H1 (cell line): ENCODE data around the gene CBLC. TPM values are rescaled to one million over a fixed set of nuclear protein-coding genes. Genes with fewer than 3 reads are reported as not detected.

Experiments
- CTCF ChIA-PET: fragments of 300-600 bp; sonication (Branson Sonifier 250); formaldehyde crosslinking; loops from one replicate; lab custom pipeline; 2021; ENCODE audit not compliant: partially characterized antibody; lab: Charles Lee
- POLR2A ChIA-PET: fragments of 300-600 bp; sonication (Branson Sonifier 250); formaldehyde crosslinking; loops from one replicate; lab custom pipeline; 2021; ENCODE audit warnings: inconsistent platforms; ENCODE audit not compliant: partially characterized antibody; lab: Charles Lee
- DNase-seq, 2 experiments: peaks; one replicate each; pipeline versions ENCODE4 v3.0.0 to v3.0.0-alpha.2; 2010 to 2022; ENCODE audit warnings: low spot score in 2 of 2, low read depth in 1 of 2, mixed read lengths in 1 of 2
- FAIRE-seq: peaks from 2 replicates; lab custom pipeline; 2011; peaks lifted over from hg19 to GRCh38; lab: Jason Lieb, UNC
- H2AFZ ChIP-seq: 2 replicates; pipeline ENCODE4 v1.8.1; 2012; ENCODE audit warnings: low read length, inconsistent platforms
- H2AK5ac ChIP-seq: 2 replicates; pipeline ENCODE4 v1.6.1; 2013; ENCODE audit warnings: low read depth, low read length
- H2BK120ac ChIP-seq: replicated peaks from 2 replicates; pipeline ENCODE3; 2013; ENCODE audit warnings: low read depth, low read length, inconsistent platforms
- H2BK12ac ChIP-seq: 2 replicates; pipeline ENCODE4 v1.6.1; 2013; ENCODE audit warnings: low read depth, low read length
- H2BK15ac ChIP-seq: 2 replicates; pipeline ENCODE4 v1.6.1; 2013; ENCODE audit warnings: low read length
- H2BK20ac ChIP-seq: 2 replicates; pipeline ENCODE4 v1.6.1; 2013; ENCODE audit warnings: low read length
- H2BK5ac ChIP-seq: 2 replicates; pipeline ENCODE4 v1.6.1; 2013; ENCODE audit warnings: low read depth, low read length
- H3K14ac ChIP-seq: 2 replicates; pipeline ENCODE4 v1.6.1; 2013; ENCODE audit warnings: inconsistent platforms; ENCODE audit not compliant: insufficient read length
- H3K18ac ChIP-seq: 2 replicates; pipeline ENCODE4 v1.6.1; 2013; ENCODE audit warnings: low read length; ENCODE audit errors: extremely low read depth
- H3K23ac ChIP-seq: 2 replicates; pipeline ENCODE4 v1.6.1; 2013; ENCODE audit warnings: inconsistent platforms; ENCODE audit not compliant: insufficient read length
- H3K23me2 ChIP-seq: 2 replicates; pipeline ENCODE4 v1.6.1; 2013; ENCODE audit warnings: low read depth, low read length
- H3K27ac ChIP-seq: 2 replicates; pipeline ENCODE4 v1.6.1; 2011; ENCODE audit warnings: low read depth, low read length, inconsistent platforms
- H3K27me3 ChIP-seq, 4 experiments: replicated peaks in 1 of 4; 1 replicate in 1 of 4; 2 replicates in 3 of 4; pipeline versions ENCODE4 v1.6.1 to v1.8.1; 2011 to 2013; ENCODE audit warnings: low read length in 3 of 4, mild to moderate bottlenecking in 3 of 4, inconsistent platforms in 2 of 4, mixed read lengths in 2 of 4, moderate library complexity in 1 of 4; ENCODE audit not compliant: control insufficient read depth in 3 of 4, insufficient read depth in 3 of 4; ENCODE audit errors: extremely low read depth in 1 of 4
- H3K36me3 ChIP-seq, 4 experiments: 2 replicates each; pipeline versions ENCODE4 v1.6.1 to v1.8.1; 2011 to 2013; ENCODE audit warnings: mild to moderate bottlenecking in 4 of 4, low read length in 3 of 4, moderate library complexity in 2 of 4, control low read depth in 1 of 4, inconsistent platforms in 1 of 4; ENCODE audit not compliant: insufficient read depth in 4 of 4, control insufficient read depth in 2 of 4
- H3K4ac ChIP-seq: replicated peaks from 2 replicates; pipeline ENCODE3; 2013; ENCODE audit warnings: low read length, low read depth, mixed read lengths, inconsistent platforms; ENCODE audit not compliant: insufficient read length
- H3K4me1 ChIP-seq, 4 experiments: replicated peaks in 1 of 4; 1 replicate in 1 of 4; 2 replicates in 3 of 4; pipeline versions ENCODE4 v1.6.1 to v1.8.1; 2011 to 2013; ENCODE audit warnings: low read length in 3 of 4, inconsistent platforms in 2 of 4, mixed read lengths in 1 of 4; ENCODE audit not compliant: insufficient read depth in 4 of 4, control insufficient read depth in 3 of 4
- H3K4me2 ChIP-seq, 2 experiments: 2 replicates each; pipeline versions ENCODE4 v1.6.1 to v1.8.1; 2011 to 2013; ENCODE audit warnings: low read depth in 2 of 2, low read length in 2 of 2, control low read depth in 1 of 2, inconsistent platforms in 1 of 2, mild to moderate bottlenecking in 1 of 2; ENCODE audit not compliant: insufficient read depth in 1 of 2
- H3K4me3 ChIP-seq, 4 experiments: fragments of 200-600, 300-600 bp in 1 of 4; sonication (generic), shearing (Covaris generic), sonication (Bioruptor Twin) in 1 of 4; 2 replicates each; pipeline versions ENCODE4 v1.5.1 to v1.8.1; 2011 to 2016; ENCODE audit warnings: low read length in 4 of 4, low read depth in 3 of 4, control low read depth in 2 of 4, inconsistent platforms in 2 of 4, mild to moderate bottlenecking in 2 of 4, mixed read lengths in 1 of 4, moderate library complexity in 1 of 4; ENCODE audit not compliant: insufficient read depth in 2 of 4; ENCODE audit errors: extremely low read depth in 1 of 4
- H3K56ac ChIP-seq: replicated peaks from 2 replicates; pipeline ENCODE3; 2013; ENCODE audit warnings: low read depth, mild to moderate bottlenecking, mixed read lengths, low read length, inconsistent platforms; ENCODE audit not compliant: insufficient read length
- H3K79me1 ChIP-seq: 2 replicates; pipeline ENCODE4 v1.6.1; 2013; ENCODE audit warnings: low read depth, low read length, control low read depth
- H3K79me2 ChIP-seq, 2 experiments: 2 replicates each; pipeline versions ENCODE4 v1.6.1 to v1.8.1; 2012 to 2013; ENCODE audit warnings: low read length in 2 of 2, mild to moderate bottlenecking in 2 of 2, inconsistent platforms in 1 of 2; ENCODE audit not compliant: insufficient read depth in 2 of 2, control insufficient read depth in 1 of 2
- H3K9ac ChIP-seq, 4 experiments: replicated peaks in 1 of 4; 1 replicate in 1 of 4; 2 replicates in 3 of 4; pipeline versions ENCODE4 v1.6.1 to v1.8.1; 2011 to 2013; ENCODE audit warnings: low read depth in 3 of 4, low read length in 3 of 4, control low read depth in 2 of 4, mild to moderate bottlenecking in 2 of 4, moderate library complexity in 2 of 4, inconsistent platforms in 1 of 4; ENCODE audit errors: extremely low read depth in 1 of 4
- H3K9me3 ChIP-seq, 2 experiments: 2 replicates each; pipeline versions ENCODE4 v1.6.1 to v1.8.1; 2012 to 2013; ENCODE audit warnings: mild to moderate bottlenecking in 2 of 2, moderate library complexity in 2 of 2, control low read depth in 1 of 2, inconsistent platforms in 1 of 2, low read depth in 1 of 2, low read length in 1 of 2, mixed read lengths in 1 of 2; ENCODE audit not compliant: insufficient read depth in 2 of 2
- H4K20me1 ChIP-seq, 2 experiments: replicated peaks in 1 of 2; 2 replicates each; pipeline versions ENCODE3 to v1.8.1; 2011 to 2013; ENCODE audit warnings: inconsistent platforms in 2 of 2, low read length in 2 of 2, mild to moderate bottlenecking in 1 of 2; ENCODE audit not compliant: insufficient read depth in 2 of 2, control insufficient read depth in 1 of 2
- H4K5ac ChIP-seq: 2 replicates; pipeline ENCODE4 v1.6.1; 2013; ENCODE audit warnings: low read length, low read depth, mixed read lengths, inconsistent platforms; ENCODE audit not compliant: insufficient read length
- H4K8ac ChIP-seq: 2 replicates; pipeline ENCODE4 v1.8.0; 2013; ENCODE audit warnings: mild to moderate bottlenecking, moderate library complexity, low read length, inconsistent platforms; ENCODE audit not compliant: insufficient read depth; ENCODE audit errors: extremely low read depth
- H4K91ac ChIP-seq: replicated peaks from 2 replicates; pipeline ENCODE3; 2013; ENCODE audit warnings: low read length, mixed read lengths, inconsistent platforms; ENCODE audit not compliant: insufficient read length
- BRCA1 ChIP-seq: IDR thresholded peaks from 2 replicates; pipeline ENCODE4 v1.6.1; 2012; ENCODE audit warnings: low read depth, low read length, improper control_type of control experiment
- CHD1 ChIP-seq: IDR thresholded peaks from 2 replicates; pipeline ENCODE4 v1.6.1; 2012; ENCODE audit warnings: low read depth, low read length, improper control_type of control experiment
- CREB1 ChIP-seq: IDR thresholded peaks from 2 replicates; pipeline ENCODE4 v1.6.1; 2012; ENCODE audit warnings: inconsistent platforms
- GTF2F1 ChIP-seq: IDR thresholded peaks from 2 replicates; pipeline ENCODE4 v1.6.1; 2012; ENCODE audit warnings: low read depth, low read length, improper control_type of control experiment, borderline replicate concordance
- HDAC2 ChIP-seq, 2 experiments: fragments of 300-600 bp in 1 of 2; sonication (generic) in 1 of 2; IDR thresholded peaks; 2 replicates each; pipeline ENCODE4 v1.6.1; 2011 to 2012; ENCODE audit warnings: low read depth in 2 of 2, low read length in 2 of 2, mild to moderate bottlenecking in 2 of 2, moderate library complexity in 2 of 2, borderline replicate concordance in 1 of 2, inconsistent platforms in 1 of 2
- JUND ChIP-seq: IDR thresholded peaks from 2 replicates; pipeline ENCODE4 v1.6.1; 2011; ENCODE audit warnings: mild to moderate bottlenecking, improper control_type of control experiment, low read length
- MAFK ChIP-seq: IDR thresholded peaks from 2 replicates; pipeline ENCODE4 v1.6.1; 2012; ENCODE audit warnings: low read depth, mild to moderate bottlenecking, improper control_type of control experiment, low read length
- NANOG ChIP-seq: IDR thresholded peaks from 2 replicates; pipeline ENCODE4 v1.6.1; 2011; ENCODE audit warnings: low read length, low read depth, mild to moderate bottlenecking, inconsistent platforms; ENCODE audit not compliant: insufficient read depth, poor library complexity, severe bottlenecking
- PHF8 ChIP-seq: fragments of 200-600 bp; sonication (generic); conservative IDR thresholded peaks from 2 replicates; pipeline ENCODE4 v1.7.1; 2012; ENCODE audit warnings: low read depth, mild to moderate bottlenecking, inconsistent platforms, low read length, moderate library complexity
- POLR2A ChIP-seq, 2 experiments: IDR thresholded peaks; 1 replicate in 1 of 2; 2 replicates in 1 of 2; pipeline ENCODE4 v1.6.1; 2011; ENCODE audit warnings: low read depth in 2 of 2, low read length in 2 of 2, mild to moderate bottlenecking in 2 of 2; ENCODE audit errors: control extremely low read depth in 1 of 2
- SP4 ChIP-seq: IDR thresholded peaks from 2 replicates; pipeline ENCODE4 v1.6.1; 2012; ENCODE audit warnings: low read length, inconsistent platforms
- SRF ChIP-seq: IDR thresholded peaks from 2 replicates; pipeline ENCODE4 v1.6.1; 2011; ENCODE audit warnings: mild to moderate bottlenecking, low read depth, low read length, moderate library complexity
- TEAD4 ChIP-seq: IDR thresholded peaks from 2 replicates; pipeline ENCODE4 v1.6.1; 2012; ENCODE audit warnings: low read depth, low read length, inconsistent platforms, mixed read lengths
- YY1 ChIP-seq: IDR thresholded peaks from 2 replicates; pipeline ENCODE4 v1.6.1; 2011; ENCODE audit warnings: low read depth, mild to moderate bottlenecking, low read length
- WGBS, 2 experiments: shearing (Covaris generic) in 1 of 2; methylation state at CpG; one replicate each; pipeline versions ENCODE4 v1.1.6 to v1.1.7; 2013 to 2015; ENCODE audit warnings: low lambda C conversion rate in 2 of 2, mixed read lengths in 2 of 2, inconsistent platforms in 1 of 2, low coverage in 1 of 2, missing lambda C conversion rate in 1 of 2; ENCODE audit not compliant: insufficient replicate concordance in 2 of 2, insufficient coverage in 1 of 2, insufficient read length in 1 of 2; ENCODE audit errors: extremely low coverage in 1 of 2, missing lambda C conversion rate in 1 of 2; 5-methylcytosine and 5-hydroxymethylcytosine counted together
- polyA plus RNA-seq, 7 experiments: library from polyadenylated mRNA; depleted of rRNA in 3 of 7; stranded (reverse) in 5 of 7; unstranded in 2 of 7; fragments of >200 nt in 5 of 7; fragments of 200-250 nt in 2 of 7; gene quantifications; 1 replicate in 5 of 7; 2 replicates in 1 of 7; 4 replicates in 1 of 7; pipeline versions ENCODE4 v1.2.1 to v1.2.3, GENCODE V29; 2011 to 2013; ENCODE audit warnings: missing spikeins in 2 of 7, mixed read lengths in 2 of 7
- total RNA-seq: library from RNA; stranded (reverse); fragmentation: NEBNext Ultra II Directional; extraction: Animal tissue kit (Norgen Biotek cat#: 25700); gene quantifications from 2 replicates; pipeline ENCODE4 v1.2.1, GENCODE V29; 2021
- TF ChIP-seq, protein P1 (sequence below): IDR thresholded peaks from 2 replicates; pipeline ENCODE4 v1.6.1; 2012; ENCODE audit warnings: inconsistent platforms

Gene CBLC
- total and polyA plus RNA-seq, 2 of the 8 experiments (the other 6 are each of a cell fraction or from before 2014, with no cell fraction given): 17.4 to 35.7 TPM

DNA sequence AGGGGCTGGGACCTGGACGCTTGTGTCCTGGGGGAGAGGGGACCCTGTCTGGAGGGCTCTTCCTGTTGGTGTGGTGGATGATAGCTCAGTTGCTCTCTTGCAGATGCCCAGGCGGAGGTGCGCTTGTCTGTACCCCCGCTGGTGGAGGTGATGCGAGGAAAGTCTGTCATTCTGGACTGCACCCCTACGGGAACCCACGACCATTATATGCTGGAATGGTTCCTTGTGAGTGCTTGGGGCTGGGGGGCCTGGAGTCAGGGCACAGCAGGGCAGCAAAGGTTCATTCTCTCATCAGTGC lies 33.4 kb downstream of the CBLC start:
- ChIA-PET POLR2A (interaction anchor here (0.7 to 6.0 kb wide), 4 partner anchors 11 to 160 kb away, joined by 3 to 37 read pairs (median 16); no protein-coding TSS in a partner anchor), CTCF (interaction anchor here (0.7 to 7.6 kb wide), 2 partner anchors 9 to 27 kb away, joined by 3 to 116 read pairs; no protein-coding TSS in a partner anchor)
- Histone ChIP-seq H2BK120ac (no peak overlapping the region), H4K91ac (no peak overlapping the region), H3K79me1 (peaks cover 2% of the 10 kb centered on the region; the same call in 1 of the 2 replicates), H2AK5ac (no peak overlapping the region), H4K20me1 (peaks cover 8 to 14% of the 10 kb centered on the region in 2 experiments), H4K5ac (no peak overlapping the region), H3K4ac (no peak overlapping the region), H2BK5ac (no peak overlapping the region), H3K27me3 (peaks cover 0 to 2% (median under 1%) of the 10 kb centered on the region in 4 experiments; a peak in 3 of 7 replicates), H3K14ac (no peak overlapping the region), H3K27ac (no peak overlapping the region), H3K36me3 (peaks cover 9 to 30% (median 21%) of the 10 kb centered on the region in 4 experiments; a peak in 5 of 8 replicates), H3K4me2 (peak overlapping the region; percentile 17 to 72; a peak in 2 of 4 replicates), H3K18ac (no peak overlapping the region), H3K23me2 (peaks cover 5% of the 10 kb centered on the region; the same call in 1 of the 2 replicates), H2BK15ac (no peak overlapping the region), H2AFZ (no peak overlapping the region), H3K56ac (no peak overlapping the region), H3K9ac (no peak overlapping the region), H3K4me3 (no peak overlapping the region), H2BK12ac (no peak overlapping the region), H3K9me3 (no peaks in the 10 kb centered on the region), H3K79me2 (no peaks in the 10 kb centered on the region), H3K23ac (no peak overlapping the region), H2BK20ac (no peak overlapping the region), H3K4me1 (peaks cover 4 to 34% (median 21%) of the 10 kb centered on the region in 4 experiments), H4K8ac (peak overlapping the region; percentile 52; the same call in 1 of the 2 replicates)
- FAIRE-seq (no peak), DNase-seq (no peak)
- WGBS, 2 experiments: 96% methylated on average over 6 of the region's 7 CpGs; no CpG with 5 or more reads in 1 of the 2 experiments
- TF ChIP-seq BRCA1 (no peak), MAFK (no peak), SRF (no peak), YY1 (no peak), NANOG (no peak), TEAD4 (no peak), SP4 (no peak), JUND (no peak), HDAC2 (IDR thresholded peaks at IDR 0.05; ENCODE audit: borderline replicate concordance in 1 of 2, low read depth in 2 of 2, low read length in 2 of 2) (no peak), CREB1 (no peak), PHF8 (no peak), CHD1 (no peak), GTF2F1 (no peak), POLR2A (IDR thresholded peaks at IDR 0.05; ENCODE audit: control extremely low read depth in 1 of 2, low read depth in 2 of 2, low read length in 2 of 2) (no peak)
- TF ChIP-seq, protein P1, sequence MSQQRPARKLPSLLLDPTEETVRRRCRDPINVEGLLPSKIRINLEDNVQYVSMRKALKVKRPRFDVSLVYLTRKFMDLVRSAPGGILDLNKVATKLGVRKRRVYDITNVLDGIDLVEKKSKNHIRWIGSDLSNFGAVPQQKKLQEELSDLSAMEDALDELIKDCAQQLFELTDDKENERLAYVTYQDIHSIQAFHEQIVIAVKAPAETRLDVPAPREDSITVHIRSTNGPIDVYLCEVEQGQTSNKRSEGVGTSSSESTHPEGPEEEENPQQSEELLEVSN: no peak
